ENCODE results near the gene MLXIP.

MLXIP gene

GRCh38 chr12:122079532-122080081 lies 1.1 kb downstream of the MLXIP start:
- DNase-seq = no peak

GRCh38 chr12:122080149-122081082 lies 1.9 kb downstream of the MLXIP start:
- peak; percentile 78 for DNase-seq

- DNase-seq = peak; percentile 36
Measured at GRCh38 chr12:122081083-122081696, 2.6 kb downstream of the MLXIP start.

- DNase-seq = no peak
Measured at GRCh38 chr12:122081697-122082221, 3.2 kb downstream of the MLXIP start.

GRCh38 chr12:122082621-122083356 lies 4.2 kb downstream of the MLXIP start:
- no peak for DNase-seq

- DNase-seq = no peak
Measured at GRCh38 chr12:122084857-122085405, 6.4 kb downstream of the MLXIP start.

- no peak for DNase-seq
Measured at GRCh38 chr12:122085591-122085990, 7.0 kb downstream of the MLXIP start.

GRCh38 chr12:122086116-122086515 lies 7.6 kb downstream of the MLXIP start:
- no peak for DNase-seq

- no peak for DNase-seq
Measured at GRCh38 chr12:122086641-122087285, 8.2 kb downstream of the MLXIP start.

GRCh38 chr12:122087431-122088178 lies 9.0 kb downstream of the MLXIP start:
- DNase-seq = no peak

- no peak for DNase-seq
Measured at GRCh38 chr12:122088179-122088810, 9.7 kb downstream of the MLXIP start.

- no peak for DNase-seq
Measured at GRCh38 chr12:122089077-122089476, 10.5 kb downstream of the MLXIP start.

- DNase-seq = peak; percentile 86
Measured at GRCh38 chr12:122090759-122091515, 12.4 kb downstream of the MLXIP start.

GRCh38 chr12:122093098-122093883 lies 14.7 kb downstream of the MLXIP start:
- DNase-seq = no peak

- no peak for DNase-seq
Measured at GRCh38 chr12:122094137-122094734, 15.7 kb downstream of the MLXIP start.

- no peak for DNase-seq
Measured at GRCh38 chr12:122094735-122095631, 16.4 kb downstream of the MLXIP start.

GRCh38 chr12:122096014-122096413 lies 17.5 kb downstream of the MLXIP start:
- DNase-seq = no peak

Measured in NCI-H226 (cell line).